ENCODE results near the gene RPS21. TPM values are rescaled to one million over a fixed set of nuclear protein-coding genes. Genes with fewer than 3 reads are reported as not detected.

Gene RPS21
- total and polyA plus RNA-seq, 2 of the 13 experiments (the other 11 are each of a cell fraction or from before 2014, with no cell fraction given): 2,647 to 11,063 TPM

- TF ChIP-seq ZNF501 (CRISPR knock-in tag; IDR thresholded peaks at IDR 0.05): peak; percentile 77
- TF ChIP-seq ZBTB7A (CRISPR knock-in tag; IDR thresholded peaks at IDR 0.05): peak; percentile 95; the same call in 1 of the 2 replicates
- no peak for TF ChIP-seq MNT (IDR thresholded peaks at IDR 0.05)
- TF ChIP-seq, protein P1, sequence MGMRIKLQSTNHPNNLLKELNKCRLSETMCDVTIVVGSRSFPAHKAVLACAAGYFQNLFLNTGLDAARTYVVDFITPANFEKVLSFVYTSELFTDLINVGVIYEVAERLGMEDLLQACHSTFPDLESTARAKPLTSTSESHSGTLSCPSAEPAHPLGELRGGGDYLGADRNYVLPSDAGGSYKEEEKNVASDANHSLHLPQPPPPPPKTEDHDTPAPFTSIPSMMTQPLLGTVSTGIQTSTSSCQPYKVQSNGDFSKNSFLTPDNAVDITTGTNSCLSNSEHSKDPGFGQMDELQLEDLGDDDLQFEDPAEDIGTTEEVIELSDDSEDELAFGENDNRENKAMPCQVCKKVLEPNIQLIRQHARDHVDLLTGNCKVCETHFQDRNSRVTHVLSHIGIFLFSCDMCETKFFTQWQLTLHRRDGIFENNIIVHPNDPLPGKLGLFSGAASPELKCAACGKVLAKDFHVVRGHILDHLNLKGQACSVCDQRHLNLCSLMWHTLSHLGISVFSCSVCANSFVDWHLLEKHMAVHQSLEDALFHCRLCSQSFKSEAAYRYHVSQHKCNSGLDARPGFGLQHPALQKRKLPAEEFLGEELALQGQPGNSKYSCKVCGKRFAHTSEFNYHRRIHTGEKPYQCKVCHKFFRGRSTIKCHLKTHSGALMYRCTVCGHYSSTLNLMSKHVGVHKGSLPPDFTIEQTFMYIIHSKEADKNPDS (CRISPR knock-in tag; IDR thresholded peaks at IDR 0.05): no peak
- 0 out of 2 replicates have a peak, but pooled peaks have one; percentile 72 for TF ChIP-seq ZNF510 (CRISPR knock-in tag; IDR thresholded peaks at IDR 0.05; ENCODE audit: low read depth)
- TF ChIP-seq TOPORS (CRISPR knock-in tag; IDR thresholded peaks at IDR 0.05): no peak
- TF ChIP-seq DNMT1 (CRISPR knock-in tag; IDR thresholded peaks at IDR 0.05): no peak
- TF ChIP-seq ZFX (CRISPR knock-in tag; IDR thresholded peaks at IDR 0.05; ENCODE audit: low read depth): peak; percentile 47; the same call in 1 of the 2 replicates
- no peak for TF ChIP-seq MTA3 (CRISPR knock-in tag; IDR thresholded peaks at IDR 0.05)
- 0 out of 2 replicates have a peak, but pooled peaks have one; percentile 1 for TF ChIP-seq PITX1 (CRISPR knock-in tag; IDR thresholded peaks at IDR 0.05)
- TF ChIP-seq ZNF543 (CRISPR knock-in tag; IDR thresholded peaks at IDR 0.05): peak; percentile 67; the same call in 1 of the 2 replicates
- TF ChIP-seq ASH2L (IDR thresholded peaks at IDR 0.05; ENCODE audit: insufficient read length, low read depth, low read length): no peak
- TF ChIP-seq SALL1 (CRISPR knock-in tag; IDR thresholded peaks at IDR 0.05): 0 out of 2 replicates have a peak, but pooled peaks have one; percentile 17
- no peak for TF ChIP-seq SOX6 (IDR thresholded peaks at IDR 0.05)
- peak; percentile 54; the same call in 1 of the 2 replicates for TF ChIP-seq SOX6 (CRISPR knock-in tag; IDR thresholded peaks at IDR 0.05)
- TF ChIP-seq CBX2 (IDR thresholded peaks at IDR 0.05; ENCODE audit: low read depth, low read length): no peak
- no peak; the same call in 1 of the 2 replicates for TF ChIP-seq CBX2 (CRISPR knock-in tag; IDR thresholded peaks at IDR 0.05; ENCODE audit: low read depth)
- TF ChIP-seq PPARG (CRISPR knock-in tag; conservative IDR thresholded peaks at IDR 0.05): no peak
- TF ChIP-seq ZNF468 (CRISPR knock-in tag; IDR thresholded peaks at IDR 0.05): 0 out of 2 replicates have a peak, but pooled peaks have one; percentile 56
- TF ChIP-seq MAZ (IDR thresholded peaks at IDR 0.05; ENCODE audit: borderline replicate concordance, low read depth, low read length): peak; percentile 58; the same call in 1 of the 2 replicates
- peak; percentile 76 for TF ChIP-seq MAZ (CRISPR knock-in tag; IDR thresholded peaks at IDR 0.05; ENCODE audit: low read depth)
- TF ChIP-seq ZNF333 (CRISPR knock-in tag; IDR thresholded peaks at IDR 0.05; ENCODE audit: borderline replicate concordance): 0 out of 2 replicates have a peak, but pooled peaks have one; percentile 28
- TF ChIP-seq, protein P2, sequence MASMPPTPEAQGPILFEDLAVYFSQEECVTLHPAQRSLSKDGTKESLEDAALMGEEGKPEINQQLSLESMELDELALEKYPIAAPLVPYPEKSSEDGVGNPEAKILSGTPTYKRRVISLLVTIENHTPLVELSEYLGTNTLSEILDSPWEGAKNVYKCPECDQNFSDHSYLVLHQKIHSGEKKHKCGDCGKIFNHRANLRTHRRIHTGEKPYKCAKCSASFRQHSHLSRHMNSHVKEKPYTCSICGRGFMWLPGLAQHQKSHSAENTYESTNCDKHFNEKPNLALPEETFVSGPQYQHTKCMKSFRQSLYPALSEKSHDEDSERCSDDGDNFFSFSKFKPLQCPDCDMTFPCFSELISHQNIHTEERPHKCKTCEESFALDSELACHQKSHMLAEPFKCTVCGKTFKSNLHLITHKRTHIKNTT (CRISPR knock-in tag; IDR thresholded peaks at IDR 0.05): no peak
- TF ChIP-seq, protein P3, sequence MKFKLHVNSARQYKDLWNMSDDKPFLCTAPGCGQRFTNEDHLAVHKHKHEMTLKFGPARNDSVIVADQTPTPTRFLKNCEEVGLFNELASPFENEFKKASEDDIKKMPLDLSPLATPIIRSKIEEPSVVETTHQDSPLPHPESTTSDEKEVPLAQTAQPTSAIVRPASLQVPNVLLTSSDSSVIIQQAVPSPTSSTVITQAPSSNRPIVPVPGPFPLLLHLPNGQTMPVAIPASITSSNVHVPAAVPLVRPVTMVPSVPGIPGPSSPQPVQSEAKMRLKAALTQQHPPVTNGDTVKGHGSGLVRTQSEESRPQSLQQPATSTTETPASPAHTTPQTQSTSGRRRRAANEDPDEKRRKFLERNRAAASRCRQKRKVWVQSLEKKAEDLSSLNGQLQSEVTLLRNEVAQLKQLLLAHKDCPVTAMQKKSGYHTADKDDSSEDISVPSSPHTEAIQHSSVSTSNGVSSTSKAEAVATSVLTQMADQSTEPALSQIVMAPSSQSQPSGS (CRISPR knock-in tag; IDR thresholded peaks at IDR 0.05): no peak
Observed at GRCh38 chr20:62409931-62410745, 23.2 kb downstream of the RPS21 start (continued).

All from HepG2 (cell line).